Cardiac muscle cell (in vitro differentiated cells and primary cell): Measurements from ENCODE around the gene TM9SF1. TPM values are rescaled to one million over a fixed set of nuclear protein-coding genes. Genes with fewer than 3 reads are reported as not detected.

Source experiments
- DNase-seq, 2 donors: peaks; one replicate each; pipeline versions ENCODE4 v3.0.0 to v3.0.0-alpha.2; 2010 to 2017; ENCODE audit warnings: low read depth in 1 of 2, low spot score in 1 of 2
- H3K27ac ChIP-seq: fragments of 200-600 bp; sonication (generic); 2 replicates; pipeline ENCODE4 v1.5.1; 2016
- H3K27me3 ChIP-seq: fragments of 200-600 bp; sonication (generic); 2 replicates; pipeline ENCODE4 v1.6.0; 2016; ENCODE audit warnings: control low read depth
- H3K36me3 ChIP-seq: fragments of 200-600 bp; sonication (generic); 2 replicates; pipeline ENCODE4 v1.5.1; 2016; ENCODE audit warnings: control low read depth
- H3K4me1 ChIP-seq: fragments of 200-600 bp; sonication (generic); 2 replicates; pipeline ENCODE4 v1.8.1; 2017; ENCODE audit warnings: low read depth, mild to moderate bottlenecking, mixed run types
- H3K4me3 ChIP-seq: fragments of 200-600 bp; sonication (generic); 2 replicates; pipeline ENCODE4 v1.5.1; 2016; ENCODE audit warnings: mild to moderate bottlenecking
- H3K9me3 ChIP-seq: fragments of 200-600 bp; sonication (generic); 2 replicates; pipeline ENCODE4 v1.5.1; 2017; ENCODE audit warnings: low read depth, mild to moderate bottlenecking, control low read depth
- CTCF ChIP-seq: IDR thresholded peaks from 2 replicates; pipeline ENCODE4 v1.5.1; 2012; ENCODE audit warnings: low read depth, mild to moderate bottlenecking, low read length
- polyA plus RNA-seq: library from polyadenylated mRNA; unstranded; fragments of >200 nt; fragmentation: Nextera tagmentation; extraction: Ambion mirVana; gene quantifications from 2 replicates; pipeline ENCODE4 v1.2.1, GENCODE V29; 2016
- total RNA-seq: library from RNA; depleted of rRNA; stranded (reverse); fragments of >200 nt; gene quantifications from 2 replicates; pipeline ENCODE4 v1.2.3, GENCODE V29; 2016

TM9SF1 gene
- total and polyA plus RNA-seq, 2 experiments from 2014 or later, result 40.2 to 65.3 TPM

GRCh38 chr14:24212924-24213865 lies 18.0 kb upstream of the TM9SF1 start, which contains the start of gene CHMP4A:
TSS of gene CHMP4A (minus strand) at chr14:24213488. CDS start at chr14:24213439, 49 bp downstream.
- Histone ChIP-seq H3K36me3 (peaks cover 8% of the 10 kb centered on the region), H3K4me1 (no peaks in the 10 kb centered on the region), H3K9me3 (no peaks in the 10 kb centered on the region), H3K4me3 (peak within 1 kb of the TSS; percentile 65), H3K27ac (peak within 1 kb of the TSS; percentile 91), H3K27me3 (no peaks in the 10 kb centered on the region)
- TF ChIP-seq CTCF, result peak; percentile 19
- peak; percentile 99 for DNase-seq

GRCh38 chr14:24211311-24211710 lies 16.1 kb upstream of the TM9SF1 start:
- H3K36me3 ChIP-seq, result peaks cover 11% of the 10 kb centered on the region
- H3K27ac ChIP-seq, result no peak overlapping the region
- DNase-seq, result no peak
- H3K4me1 ChIP-seq, result no peaks in the 10 kb centered on the region
- H3K9me3 ChIP-seq, result no peaks in the 10 kb centered on the region
- no peaks in the 10 kb centered on the region for H3K27me3 ChIP-seq
- TF ChIP-seq CTCF, result no peak
- H3K4me3 ChIP-seq, result no peak overlapping the region

- H3K4me3 ChIP-seq, result no peak overlapping the region
- DNase-seq, result no peak
- no peaks in the 10 kb centered on the region for H3K9me3 ChIP-seq
- H3K27ac ChIP-seq, result no peak overlapping the region
- no peaks in the 10 kb centered on the region for H3K27me3 ChIP-seq
- H3K4me1 ChIP-seq, result no peaks in the 10 kb centered on the region
- TF ChIP-seq CTCF, result no peak
- H3K36me3 ChIP-seq, result peaks cover 11% of the 10 kb centered on the region
Measured at GRCh38 chr14:24207625-24208024, 12.4 kb upstream of the TM9SF1 start.

- H3K36me3 ChIP-seq, result peaks cover 11% of the 10 kb centered on the region
- H3K27me3 ChIP-seq, result no peaks in the 10 kb centered on the region
Measured at GRCh38 chr14:24207104-24207551, 11.9 kb upstream of the TM9SF1 start.

More at GRCh38 chr14:24207104-24207551, 11.9 kb upstream of the TM9SF1 start:
- H3K27ac ChIP-seq, result no peak overlapping the region
- H3K4me3 ChIP-seq, result no peak overlapping the region
- no peaks in the 10 kb centered on the region for H3K9me3 ChIP-seq
- TF ChIP-seq CTCF, result no peak
- DNase-seq, result no peak
- H3K4me1 ChIP-seq, result no peaks in the 10 kb centered on the region
